ENCODE measurements around the gene CIAO2B.
A peak's percentile ranks its signal among the peaks of the same experiment; 100 is the strongest.
"Not testable (repeated sequence)": the region's sequence is repeated elsewhere in the genome, so short reads cannot be mapped to it uniquely, and the experiment has no call there.

CIAO2B gene

DNA sequence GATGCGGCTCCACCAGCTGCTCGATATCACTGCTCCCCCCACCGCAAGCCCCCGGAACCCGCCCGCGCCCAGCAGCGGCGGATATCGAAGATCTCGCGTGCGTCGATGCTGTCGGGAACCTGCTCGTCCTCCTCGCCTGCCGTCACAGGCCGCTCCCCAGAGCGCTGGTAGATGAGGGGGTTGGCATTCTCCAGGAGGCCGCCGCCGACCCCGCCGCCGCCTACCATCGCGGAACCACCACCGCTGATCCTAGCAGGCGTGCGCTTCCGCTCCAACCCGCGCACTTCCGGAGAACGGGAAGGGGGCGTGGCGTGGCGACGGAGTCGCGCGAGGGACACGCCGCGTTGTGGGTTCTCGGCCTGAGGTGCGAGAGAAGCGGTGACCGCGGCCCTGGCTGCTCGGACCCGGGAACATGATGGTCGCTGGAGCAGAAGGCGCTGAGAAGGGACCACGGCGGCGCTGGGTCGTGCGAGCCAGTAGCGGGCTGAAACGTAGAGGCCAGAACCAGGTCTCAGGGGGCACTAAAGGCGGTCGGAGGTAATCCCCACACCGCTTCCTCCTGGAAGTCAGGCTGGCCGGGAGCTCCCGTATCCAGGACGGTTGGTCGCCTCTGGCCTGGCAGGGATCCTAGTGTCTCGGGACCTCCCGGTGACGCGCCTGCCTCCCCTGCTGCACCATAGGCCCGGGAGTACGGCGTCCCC, at the start of gene CIAO2B:
Gene CIAO2B, minus strand, starts transcription at position 265 of the 701 bp plus-strand sequence. Its CDS starts 38 bp downstream, at position 227.
- DNase-seq, result no peak

DNA sequence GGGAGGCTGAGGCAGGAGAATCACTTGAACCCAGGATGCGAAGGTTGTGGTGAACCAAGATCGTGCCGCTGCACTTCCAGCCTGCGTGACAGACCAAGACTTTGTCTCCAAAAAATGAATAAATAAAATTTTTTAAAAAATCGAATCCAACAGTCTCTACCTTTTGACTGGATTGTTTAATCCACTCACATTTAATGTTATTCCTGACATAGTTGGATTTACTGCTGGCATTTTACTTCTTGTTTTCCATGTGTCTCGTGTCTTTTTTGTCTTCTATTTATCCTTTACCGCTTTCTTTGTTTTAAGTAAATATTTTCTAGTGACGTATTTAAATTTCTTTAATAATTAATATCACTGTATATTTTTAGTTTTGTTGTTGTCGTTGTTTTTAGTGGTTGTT, 48.8 kb upstream of the CIAO2B start:
- no peak for DNase-seq

DNA sequence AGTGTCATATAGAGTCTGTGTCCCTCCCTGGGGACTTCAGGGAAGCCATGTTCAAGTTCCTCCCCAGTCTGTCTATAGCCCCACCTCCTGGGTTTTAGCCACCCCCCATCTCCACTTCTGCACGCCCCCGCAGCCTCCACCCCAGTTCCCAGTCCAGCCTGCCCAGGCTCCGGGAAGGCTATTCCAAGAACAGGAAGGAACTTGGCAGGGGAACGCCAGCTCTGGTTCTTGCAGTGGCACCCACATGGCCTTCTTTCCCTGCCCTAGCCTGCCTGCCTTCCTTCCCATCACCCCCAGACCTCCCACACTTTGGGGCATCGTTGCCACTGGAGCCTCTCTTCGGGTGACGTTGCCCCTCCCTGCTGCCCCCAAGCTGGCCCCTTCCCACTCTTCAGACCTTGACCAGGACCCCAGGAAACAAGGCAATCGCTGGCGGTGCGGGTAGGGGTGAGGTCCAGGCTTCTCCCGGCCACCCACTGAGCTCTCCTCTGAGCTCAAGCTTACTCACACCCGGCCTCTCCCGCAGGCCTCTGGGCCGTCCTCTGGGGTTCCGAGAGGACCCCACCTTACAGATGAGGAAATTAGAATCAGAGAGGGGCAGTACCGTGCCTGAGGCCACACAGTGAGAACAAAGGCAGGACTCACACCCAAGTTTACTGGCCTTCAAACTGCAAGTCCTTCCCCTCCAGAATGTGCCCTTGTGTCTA, 45.0 kb upstream of the CIAO2B start:
- DNase-seq, result no peak

DNA sequence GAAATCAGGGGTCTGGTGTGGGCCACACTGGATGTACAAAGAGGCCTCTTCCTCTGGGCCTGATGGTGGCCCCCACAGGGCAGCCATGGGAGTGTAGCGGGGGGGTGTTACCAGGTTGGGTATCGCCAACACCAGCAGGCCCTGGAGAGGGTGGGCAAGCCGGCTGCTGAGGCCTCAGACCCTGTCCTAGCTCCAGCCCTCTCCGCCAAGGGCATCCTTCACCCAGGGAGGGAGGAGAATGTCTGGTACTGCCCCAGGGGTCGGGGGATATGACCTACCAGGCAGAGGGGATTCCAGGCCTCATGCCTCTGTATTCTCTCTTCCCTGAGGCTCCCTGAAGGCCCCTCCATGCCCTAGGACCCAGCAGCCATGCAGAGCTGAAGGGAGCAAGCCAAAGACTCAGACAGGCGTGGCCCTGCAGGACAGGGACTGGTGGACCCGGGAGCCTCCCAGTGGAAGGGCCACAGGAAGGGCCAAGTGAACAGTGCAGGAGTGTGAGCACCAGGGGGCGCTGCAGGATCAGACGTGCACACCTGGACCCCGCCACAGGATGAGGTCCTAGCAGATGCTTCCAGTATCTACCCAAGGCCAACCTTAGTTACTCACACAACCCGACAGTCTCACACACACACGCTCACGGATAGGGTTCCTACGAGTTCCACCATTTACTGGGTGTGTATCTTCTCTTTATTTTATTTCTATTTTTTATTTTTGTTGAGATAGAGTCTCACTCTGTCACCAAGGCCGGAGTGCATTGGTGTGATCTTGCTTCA, 43.3 kb upstream of the CIAO2B start:
- peak; percentile 37 for DNase-seq

DNA sequence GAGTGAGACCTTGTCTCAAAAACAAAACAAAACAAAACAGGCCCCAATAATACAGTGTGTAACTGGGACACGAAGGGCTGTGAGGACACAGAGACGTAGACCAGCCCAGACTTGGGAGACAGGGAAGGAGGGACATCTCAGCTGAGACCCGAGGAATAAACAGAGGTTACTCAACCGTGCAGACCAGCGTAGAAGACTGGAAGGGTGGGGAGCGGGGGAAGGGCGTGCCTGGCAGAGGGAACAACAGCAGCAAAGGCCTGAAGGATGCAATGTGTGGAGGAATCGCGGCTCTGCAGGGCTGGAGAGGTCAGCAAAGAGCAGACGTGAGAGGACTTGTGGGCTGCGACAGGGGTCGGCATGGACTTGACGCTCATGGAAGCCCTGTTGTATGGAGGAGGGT, 42.5 kb upstream of the CIAO2B start:
- no peak for DNase-seq

DNA sequence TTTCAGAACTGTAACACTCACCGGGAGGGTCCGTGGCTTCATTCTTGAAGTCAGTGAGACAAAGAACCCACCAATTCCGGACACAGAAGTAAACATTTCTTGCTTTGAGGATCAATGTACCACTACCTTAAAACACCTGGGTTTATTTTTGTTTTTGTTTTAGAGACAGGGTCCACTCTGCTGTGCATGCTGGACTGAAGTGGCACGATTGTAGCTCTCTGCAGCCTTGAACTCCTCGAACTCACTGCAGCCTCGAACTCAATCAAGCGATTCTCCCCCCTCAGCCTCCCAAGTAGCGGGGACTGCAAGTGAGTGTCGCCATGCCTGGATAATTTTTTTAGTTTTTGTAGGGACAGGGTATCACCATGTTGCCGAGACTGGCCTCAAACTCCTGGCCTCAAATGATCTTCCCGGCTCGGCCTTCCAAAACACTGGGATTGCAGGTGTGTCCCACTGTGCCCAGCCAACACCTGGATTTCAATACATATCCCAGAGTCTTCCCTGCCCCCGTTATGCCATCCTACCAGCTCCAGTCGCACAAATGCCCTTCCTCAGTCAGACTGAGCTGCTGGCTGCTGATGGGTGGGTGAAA, 41.2 kb upstream of the CIAO2B start:
- no peak for DNase-seq

DNA sequence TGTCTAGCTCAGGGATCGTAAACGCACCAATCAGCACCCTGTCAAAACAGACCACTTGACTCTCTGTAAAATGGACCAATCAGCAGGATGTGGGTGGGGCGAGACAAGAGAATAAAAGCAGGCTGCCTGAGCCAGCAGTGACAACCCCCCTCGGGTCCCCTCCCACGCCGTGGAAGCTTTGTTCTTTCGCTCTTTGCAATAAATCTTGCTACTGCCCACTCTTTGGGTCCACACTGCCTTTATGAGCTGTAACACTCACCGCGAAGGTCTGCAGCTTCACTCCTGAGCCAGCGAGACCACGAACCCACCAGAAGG, 40.7 kb upstream of the CIAO2B start:
- DNase-seq, result peak; percentile 18

DNA sequence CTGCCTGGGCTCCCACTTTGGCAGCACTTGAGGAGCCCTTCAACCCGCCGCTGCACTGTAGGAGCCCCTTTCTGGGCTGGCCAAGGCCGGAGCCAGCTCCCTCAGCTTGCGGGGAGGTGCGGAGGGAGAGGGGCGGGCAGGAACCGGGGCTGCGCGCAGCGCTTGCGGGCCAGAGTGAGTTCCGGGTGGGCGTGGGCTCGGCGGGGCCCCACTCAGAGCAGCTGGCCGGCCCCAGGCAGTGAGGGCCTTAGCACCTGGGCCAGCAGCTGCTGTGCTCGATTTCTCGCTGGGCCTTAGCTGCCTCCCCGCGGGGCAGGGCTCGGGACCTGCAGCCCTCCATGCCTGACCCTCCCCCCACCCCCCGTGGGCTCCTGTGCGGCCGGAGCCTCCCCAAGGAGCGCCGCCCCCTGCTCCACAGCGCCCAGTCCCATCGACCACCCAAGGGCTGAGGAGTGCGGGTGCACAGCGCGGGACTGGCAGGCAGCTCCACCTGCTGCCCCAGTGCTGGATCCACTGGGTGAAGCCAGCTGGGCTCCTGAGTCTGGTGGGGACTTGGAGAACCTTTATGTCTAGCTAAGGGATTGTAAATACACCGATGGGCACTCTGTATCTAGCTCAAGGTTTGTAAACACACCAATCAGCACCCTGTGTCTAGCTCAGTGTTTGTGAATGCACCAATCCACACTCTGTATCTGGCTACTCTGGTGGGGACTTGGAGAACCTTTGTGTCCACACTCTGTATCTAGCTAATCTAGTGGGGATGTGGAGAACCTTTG, 40.1 kb upstream of the CIAO2B start:
- not testable (repeated sequence) for DNase-seq

DNA sequence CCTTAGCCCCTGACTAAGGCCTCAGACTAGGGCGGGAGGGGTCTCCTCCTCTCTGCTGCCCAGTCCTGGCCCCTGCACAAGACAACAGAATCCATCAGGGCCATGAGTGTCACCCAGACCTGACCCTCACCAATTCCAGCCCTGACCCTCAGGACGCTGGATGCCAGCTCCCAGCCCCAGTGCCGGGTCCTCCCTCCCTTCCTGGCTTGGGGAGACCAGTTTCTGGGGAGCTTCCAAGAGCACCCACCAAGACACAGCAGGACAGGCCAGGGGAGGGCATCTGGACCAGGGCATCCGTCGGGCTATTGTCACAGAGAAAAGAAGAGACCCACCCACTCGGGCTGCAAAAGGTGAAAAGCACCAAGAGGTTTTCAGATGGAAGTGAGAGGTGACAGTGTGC, 39.5 kb upstream of the CIAO2B start:
- DNase-seq, result no peak

DNA sequence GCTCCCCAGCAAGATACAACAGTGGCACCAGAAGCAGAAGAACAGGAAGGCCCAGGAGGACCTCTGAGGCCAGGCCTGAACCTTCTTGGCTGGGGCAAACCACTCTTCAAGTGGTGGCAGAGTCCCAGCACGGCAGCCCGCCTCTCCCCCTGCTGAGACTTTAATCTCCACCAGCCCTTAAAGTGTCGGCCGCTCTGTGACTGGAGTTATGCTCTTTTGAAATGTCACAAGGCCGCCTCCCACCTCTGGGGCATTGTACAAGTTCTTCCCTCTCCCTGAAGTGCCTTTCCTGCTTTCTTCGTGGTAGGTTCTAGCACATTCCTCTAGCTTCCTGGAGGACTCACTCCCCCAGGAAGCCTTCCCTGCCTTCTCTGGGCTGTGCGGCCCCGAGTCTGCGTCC, 38.8 kb upstream of the CIAO2B start:
- no peak for DNase-seq

DNA sequence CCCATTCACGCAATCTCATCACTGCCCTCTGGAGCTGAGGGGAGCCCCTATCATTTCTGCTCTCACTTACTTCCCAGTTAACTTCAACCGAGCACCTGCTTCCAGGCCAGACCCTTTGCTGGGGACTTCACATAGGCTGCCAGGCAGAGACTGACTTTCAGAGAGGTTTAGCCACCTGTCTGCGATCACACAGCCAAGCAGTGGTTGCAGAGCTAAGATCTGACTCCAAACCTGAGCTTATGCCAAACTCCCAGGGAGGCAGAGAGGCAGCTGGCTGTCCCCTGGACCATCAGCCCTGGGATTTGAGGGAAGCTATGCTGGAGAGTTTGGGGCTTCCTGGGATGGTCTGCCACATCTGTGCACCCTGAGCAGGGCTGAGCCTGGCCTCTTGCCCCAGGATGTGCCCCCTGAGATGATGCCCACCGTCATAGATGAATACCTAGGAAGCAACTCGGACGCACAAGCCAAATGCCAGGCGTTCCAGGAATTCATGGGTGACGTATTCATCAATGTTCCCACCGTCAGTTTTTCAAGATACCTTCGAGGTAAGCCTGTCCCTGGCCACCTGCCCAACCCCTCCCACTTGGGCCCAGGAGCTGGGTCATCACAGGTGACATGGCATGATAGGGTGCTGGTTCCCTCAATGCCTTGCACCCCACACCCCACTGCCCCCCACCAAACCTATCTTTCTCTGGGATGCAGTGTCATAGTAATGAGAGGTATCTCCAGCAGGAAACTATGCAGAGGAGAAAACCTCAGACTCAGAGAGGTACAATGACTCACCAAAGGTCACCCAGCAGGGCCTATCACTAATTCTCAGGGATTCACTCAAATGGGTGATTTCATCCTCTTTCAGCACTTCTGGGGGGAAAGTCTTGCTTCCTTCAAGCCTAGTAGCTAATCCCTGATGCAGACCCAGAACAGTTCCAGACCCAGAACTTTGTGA, 36.8 kb upstream of the CIAO2B start:
- DNase-seq, result no peak

DNA sequence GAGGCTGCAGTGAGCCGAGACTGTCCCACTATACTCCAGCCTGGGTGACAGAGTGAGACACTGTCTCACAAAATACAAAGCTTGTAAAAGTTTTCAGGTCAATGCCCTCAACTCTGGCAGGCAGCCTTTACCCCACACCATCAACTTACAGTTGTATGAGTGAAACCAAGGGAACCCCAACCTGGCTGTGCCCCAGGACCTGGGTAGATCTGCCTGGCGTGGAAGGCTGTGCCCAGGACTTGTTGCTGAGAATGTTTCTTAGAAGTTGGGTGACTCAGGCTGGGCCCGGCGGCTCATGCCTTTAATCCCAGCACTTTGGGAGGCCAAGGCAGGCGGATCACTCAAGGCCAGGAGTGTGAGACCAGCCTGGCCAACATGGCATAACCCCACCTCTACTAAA, 34.6 kb upstream of the CIAO2B start:
- no peak for DNase-seq

DNA sequence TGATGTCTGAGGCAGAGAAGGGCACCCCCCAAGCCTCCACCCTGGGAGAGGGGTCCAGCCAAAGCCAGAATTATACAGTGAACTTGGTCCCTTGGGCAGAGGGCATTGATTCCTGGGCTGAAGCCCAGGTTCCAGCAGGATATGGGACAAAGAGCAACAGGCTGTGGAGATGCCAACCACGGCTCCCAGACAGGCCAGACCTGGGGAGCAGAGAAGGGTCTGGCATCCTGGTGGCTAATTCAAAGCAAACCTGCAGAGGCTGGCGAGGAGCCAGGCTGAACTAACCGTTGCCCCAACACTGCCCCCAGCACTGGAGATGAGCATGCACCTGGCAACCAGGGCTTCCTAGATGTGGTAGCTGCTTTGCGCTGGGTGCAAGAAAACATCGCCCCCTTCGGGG, 29.8 kb upstream of the CIAO2B start:
- DNase-seq, result no peak

DNA sequence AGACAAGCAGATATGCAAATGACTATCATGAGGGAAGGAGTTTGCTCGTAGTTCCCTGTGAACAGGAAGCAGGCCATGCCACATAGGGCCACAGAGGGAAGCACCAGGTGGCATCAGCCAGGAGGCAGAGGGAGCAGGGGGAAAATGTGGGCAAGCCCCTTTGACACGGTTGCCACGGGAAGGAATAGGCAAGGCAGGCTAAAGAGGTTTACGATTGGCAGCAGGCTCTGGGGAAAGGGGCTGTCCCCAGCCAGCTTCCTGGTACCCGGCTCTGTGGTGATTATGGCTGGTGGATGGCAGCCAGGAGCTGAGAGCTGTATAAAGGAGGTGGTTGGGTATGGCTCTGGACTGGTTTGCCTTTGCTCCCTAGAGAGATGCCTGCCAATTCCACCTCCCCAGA, 27.7 kb upstream of the CIAO2B start:
- peak; percentile 56 for DNase-seq

DNA sequence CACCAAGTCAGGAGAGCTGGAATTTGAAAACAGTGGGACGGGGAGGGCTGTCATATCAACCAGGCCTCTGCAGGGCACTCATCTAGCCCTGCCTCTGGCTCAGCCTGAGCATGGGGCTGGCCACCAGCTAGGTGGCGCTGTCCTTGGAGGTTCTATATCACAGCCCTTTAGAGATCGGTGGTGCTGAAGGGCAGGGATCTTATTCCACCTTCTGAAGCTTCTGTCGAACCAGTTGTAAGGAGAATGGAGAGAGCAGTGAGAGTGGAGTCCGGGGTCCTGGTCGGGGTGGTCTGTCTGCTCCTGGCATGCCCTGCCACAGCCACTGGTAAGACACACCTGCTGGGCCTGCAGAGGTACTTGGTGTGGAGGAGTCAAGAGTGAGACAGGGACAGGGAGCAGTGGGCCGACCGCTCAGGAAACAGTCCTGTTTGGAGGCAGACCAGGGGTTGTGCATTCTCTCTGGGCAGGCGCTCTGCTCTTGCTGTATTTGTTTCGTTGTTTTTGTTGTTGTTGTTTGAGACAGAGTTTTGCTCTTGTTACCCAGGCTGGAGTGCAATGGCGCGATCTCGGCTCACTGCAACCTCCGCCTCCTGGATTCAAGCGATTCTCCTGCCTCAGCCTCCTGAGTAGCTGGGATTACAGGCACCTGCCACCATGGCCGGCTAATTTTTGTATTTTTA, 27.0 kb upstream of the CIAO2B start, which contains the start of gene CES3:
Gene CES3, plus strand, starts transcription at position 202 of the 680 bp plus-strand sequence. Its CDS starts 42 bp downstream, at position 244.
- DNase-seq, result no peak

DNA sequence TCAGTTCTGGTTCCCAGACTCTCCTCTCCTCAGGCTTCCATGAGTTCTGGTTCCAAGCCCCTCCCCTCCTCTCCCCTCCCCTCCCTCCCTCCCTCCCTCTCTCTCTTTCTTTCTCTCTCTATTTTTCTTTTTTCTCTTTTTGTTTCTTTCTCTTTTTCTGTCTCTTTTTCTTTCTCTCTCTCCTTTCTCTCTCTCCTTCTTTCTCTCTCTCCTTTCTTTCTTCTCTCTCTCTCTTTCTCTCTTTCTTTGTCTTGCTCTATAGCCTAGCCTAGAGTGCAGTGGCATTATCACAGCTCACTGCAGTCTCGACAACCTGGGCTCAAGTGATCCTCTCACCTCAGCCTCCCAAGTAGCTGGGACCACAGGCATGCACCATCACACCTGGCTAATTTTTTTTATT, 26.1 kb upstream of the CIAO2B start:
- DNase-seq, result no peak

DNA sequence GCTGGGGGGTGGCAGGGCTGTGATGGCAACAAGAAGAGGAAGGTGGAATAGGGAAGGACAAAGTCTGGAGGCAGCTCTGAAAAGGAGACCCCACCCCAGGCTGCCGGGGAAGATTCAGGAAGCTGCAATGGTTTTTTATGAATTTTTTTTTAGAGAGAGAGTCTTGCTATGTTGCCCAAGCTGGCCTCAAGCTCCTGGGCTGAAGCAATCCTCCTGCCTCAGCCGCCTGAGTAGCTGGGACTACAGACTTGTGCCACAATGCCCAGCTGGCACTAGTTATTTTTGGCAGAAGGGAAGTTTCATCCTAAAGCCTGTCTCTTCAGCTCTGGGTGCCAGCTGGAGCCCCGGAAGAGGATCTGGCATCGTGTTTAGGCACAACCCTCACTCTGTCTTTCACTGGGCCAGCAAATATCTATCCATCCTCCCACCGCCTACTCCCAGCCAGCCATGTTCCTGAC, 25.5 kb upstream of the CIAO2B start:
- no peak for DNase-seq

DNA sequence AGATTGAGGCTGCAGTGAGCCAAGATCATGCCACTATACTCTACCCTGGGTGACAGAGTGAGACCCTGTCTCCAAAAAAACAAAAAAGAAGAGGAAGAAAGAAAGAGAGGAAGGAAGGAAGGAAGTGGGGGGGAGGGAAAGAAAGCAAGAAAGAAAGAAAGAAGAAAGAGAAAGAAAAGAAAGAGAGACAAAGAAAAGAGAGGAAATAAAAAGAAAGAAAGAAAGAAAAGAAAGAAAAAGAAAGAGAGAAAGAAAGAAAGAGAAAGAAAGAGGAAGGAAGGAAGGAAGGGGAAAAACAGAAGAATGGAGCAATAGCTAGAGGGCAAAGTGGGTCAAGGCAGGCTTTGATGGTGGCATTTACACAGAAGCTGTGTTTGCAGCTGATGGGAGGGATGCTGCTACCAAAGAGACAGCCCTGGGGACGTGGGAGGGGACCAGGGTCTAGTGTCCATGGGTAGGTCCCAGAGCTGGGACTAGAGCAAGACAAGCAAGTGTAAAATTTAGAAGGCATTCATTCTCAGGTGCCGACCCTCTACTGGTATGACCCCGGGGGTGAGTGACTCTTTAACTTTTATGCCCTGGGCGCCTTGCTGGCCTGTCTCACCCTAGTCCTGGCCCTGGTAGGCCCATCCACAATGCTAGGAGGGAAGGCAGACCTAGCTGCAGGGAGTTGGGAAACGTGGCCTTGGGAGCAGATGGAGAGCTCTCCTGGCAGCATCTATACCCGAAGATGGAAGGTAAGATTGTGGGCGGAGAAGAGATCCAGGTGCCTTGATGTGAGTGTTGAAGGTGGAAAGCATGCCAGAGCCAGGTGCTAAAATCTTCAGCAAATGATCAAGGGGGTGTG, 24.9 kb upstream of the CIAO2B start:
- no peak for DNase-seq

DNA sequence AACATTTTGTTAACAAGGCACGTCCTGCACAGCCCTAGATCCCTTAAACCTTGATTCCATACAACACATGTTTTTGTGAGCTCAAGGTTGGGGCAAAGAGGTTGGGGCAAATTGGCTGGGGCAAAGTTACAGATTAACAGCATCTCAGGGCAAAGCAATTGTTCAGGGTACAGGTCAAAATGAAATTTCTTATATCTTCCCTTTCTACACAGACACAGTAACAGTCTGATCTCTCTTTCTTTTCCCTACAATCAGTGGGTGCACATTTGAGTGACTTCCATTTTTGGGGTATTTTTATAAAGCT, 21.9 kb upstream of the CIAO2B start:
- DNase-seq, result not testable (repeated sequence)

Measured in NCI-H2029 treated with DMSO at 0.1 percent for 48 hours (cell line).